ENCODE measurements around the gene CERS6. TPM values are rescaled to one million over a fixed set of nuclear protein-coding genes. Genes with fewer than 3 reads are reported as not detected.

The CERS6 gene
- total RNA-seq, 1 experiment from 2014 or later: 12.4 TPM

DNA sequence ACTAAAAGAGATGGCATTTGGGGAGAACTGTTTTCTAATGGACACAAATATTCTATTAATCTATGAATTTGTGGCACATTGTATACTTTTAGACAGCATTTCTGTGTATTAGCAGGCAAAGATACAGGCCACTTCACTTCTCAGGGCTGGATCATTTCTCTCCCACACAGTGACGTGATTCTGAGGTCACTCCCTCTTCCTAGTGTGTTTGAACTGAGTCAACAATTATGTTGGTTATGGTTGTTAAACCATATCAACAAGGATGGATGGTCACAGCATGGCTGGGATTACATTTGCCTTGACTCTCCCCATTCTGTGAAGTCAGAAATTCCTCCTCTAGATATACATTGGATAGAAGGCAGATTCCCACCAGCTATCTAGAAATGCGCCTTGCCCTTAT lies 358.0 kb downstream of the CERS6 start:
- no peaks in the 10 kb centered on the region for H3K27me3 ChIP-seq
- DNase-seq: no peak
- no peak overlapping the region for H3K4me3 ChIP-seq
- H3K36me3 ChIP-seq: no peaks in the 10 kb centered on the region
- H3K9me3 ChIP-seq: no peaks in the 10 kb centered on the region

DNA sequence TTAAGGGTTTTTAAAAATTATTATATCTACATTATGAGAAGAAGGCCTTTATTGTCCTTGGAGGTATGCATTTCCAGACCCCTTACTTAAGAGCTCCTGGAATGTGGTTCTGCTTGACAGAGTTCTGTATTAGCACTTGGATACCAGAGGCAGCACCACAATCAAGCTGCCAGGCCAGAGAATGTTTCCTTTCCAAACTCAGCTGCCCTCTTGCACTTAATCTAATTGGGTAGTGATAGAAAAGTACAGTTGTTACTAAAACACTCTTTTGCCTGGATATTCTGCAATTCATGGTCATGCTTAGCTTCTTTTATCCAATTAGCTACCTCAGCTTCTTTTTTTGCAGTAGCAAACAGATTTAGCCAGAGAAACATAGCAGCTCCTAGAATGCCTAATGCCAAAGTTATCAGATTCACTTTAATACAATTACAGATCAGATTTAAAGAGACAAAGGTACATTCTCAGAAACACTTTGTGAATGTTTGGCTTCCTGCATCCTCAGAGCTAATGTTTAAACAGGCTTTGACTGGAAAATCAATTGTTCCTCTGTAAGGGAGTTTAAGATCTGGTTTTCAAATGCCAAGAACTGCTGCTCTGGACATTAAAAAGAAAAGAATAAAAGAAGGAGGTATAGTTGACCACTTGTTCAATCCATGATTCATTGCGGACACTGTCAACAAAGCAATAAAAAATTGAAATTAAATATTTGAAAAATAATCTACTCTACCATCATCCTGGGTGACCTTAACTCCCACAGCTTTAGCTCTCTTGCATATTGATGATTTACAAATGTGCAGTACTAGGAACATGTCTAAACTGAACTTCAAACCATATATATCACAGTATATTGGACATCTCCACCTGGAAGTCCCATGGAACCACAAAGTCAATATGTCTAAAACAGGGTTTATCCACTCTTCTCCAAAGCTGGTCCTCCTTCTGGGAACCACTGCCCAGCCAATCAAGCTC lies 359.2 kb downstream of the CERS6 start:
- DNase-seq: no peak
- Histone ChIP-seq H3K9me3 (no peaks in the 10 kb centered on the region), H3K4me3 (no peak overlapping the region), H3K36me3 (no peaks in the 10 kb centered on the region), H3K27me3 (no peaks in the 10 kb centered on the region)

DNA sequence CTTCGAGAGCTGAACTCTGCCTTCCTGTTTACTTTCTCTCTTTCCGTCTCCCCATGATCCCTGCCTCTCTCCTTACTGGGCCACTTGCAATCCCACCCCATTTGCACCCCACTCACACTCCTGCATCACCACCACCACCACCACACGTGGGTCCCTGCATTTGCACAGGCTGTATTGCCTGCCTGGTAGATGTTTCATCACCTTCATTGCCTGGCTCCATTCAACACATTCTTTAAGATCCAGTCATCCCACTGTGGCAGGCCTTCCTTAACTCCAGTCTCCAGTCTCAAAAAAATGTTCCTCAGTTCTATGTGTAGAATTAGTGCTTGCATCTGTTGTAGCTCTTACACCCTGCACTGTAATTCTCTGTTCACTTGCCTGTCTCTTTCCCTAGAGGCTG lies 360.3 kb downstream of the CERS6 start:
- no peaks in the 10 kb centered on the region for H3K27me3 ChIP-seq
- no peaks in the 10 kb centered on the region for H3K9me3 ChIP-seq
- H3K36me3 ChIP-seq: no peaks in the 10 kb centered on the region
- peak; percentile 50 for DNase-seq
- H3K4me3 ChIP-seq: no peak overlapping the region

DNA sequence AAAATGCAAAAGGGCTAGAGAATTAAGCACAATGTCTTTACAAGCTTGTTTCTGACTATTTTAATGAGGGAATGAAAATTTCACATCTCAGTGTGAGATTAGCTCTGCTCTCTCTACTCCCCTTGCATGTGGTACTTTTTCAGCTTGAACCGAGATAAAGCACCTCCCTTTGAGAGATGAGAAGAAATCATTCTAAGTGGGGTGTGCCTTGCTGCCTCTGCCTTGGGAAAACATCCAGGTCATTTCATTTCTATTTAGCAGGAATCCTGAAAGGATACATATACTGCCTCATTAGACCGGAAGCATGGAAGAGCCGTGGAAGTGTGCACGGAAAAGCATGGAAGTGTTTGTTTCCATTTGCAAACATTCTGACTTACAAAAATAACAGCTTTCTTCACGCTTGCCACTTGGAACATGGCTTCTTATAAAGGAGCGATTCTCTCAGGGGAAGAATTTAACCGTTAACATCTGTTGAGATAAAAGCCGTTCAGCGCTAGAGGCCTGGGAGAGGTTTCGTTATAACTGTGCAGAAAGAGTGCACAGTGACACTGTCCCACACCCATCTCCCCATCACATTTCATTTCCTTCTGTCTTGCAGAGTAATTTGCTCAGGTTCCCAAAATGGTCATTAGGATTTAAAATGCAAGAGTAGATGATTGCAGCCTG lies 363.1 kb downstream of the CERS6 start:
- no peaks in the 10 kb centered on the region for H3K27me3 ChIP-seq
- DNase-seq: no peak
- no peaks in the 10 kb centered on the region for H3K9me3 ChIP-seq
- no peaks in the 10 kb centered on the region for H3K36me3 ChIP-seq
- H3K4me3 ChIP-seq: no peak overlapping the region

DNA sequence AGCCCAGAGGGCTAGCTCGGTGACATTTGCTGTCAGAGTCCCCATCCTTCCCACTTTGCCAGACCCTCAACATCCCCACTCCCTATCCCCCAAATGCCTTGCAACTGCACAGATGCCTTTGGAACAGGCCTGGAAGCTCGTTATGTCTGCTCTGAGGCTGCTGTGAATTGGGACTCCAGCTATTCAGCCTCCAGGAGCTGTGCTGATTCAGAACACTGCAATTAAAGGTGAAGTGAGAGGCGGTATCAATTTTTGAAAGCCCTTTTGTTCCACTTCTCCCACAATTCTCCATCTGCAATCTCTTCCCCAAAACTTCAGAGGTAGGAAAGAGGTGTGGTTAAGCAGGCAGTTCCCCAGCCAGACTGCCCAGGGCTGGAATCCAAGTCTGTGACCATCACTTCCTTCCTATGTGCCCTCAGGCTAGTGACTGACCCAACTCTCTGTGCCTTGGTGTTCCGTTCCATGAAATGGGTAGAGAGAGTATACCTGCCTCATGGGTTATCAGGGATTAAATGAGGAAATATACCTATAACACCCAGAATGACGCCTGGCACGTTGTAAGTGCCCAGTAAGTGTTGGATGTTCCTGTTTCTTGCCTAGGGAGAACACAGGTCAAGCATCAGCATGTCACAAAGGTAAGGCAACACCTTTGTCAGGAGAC lies 363.9 kb downstream of the CERS6 start:
- Histone ChIP-seq H3K36me3 (no peaks in the 10 kb centered on the region), H3K9me3 (no peaks in the 10 kb centered on the region), H3K4me3 (no peak overlapping the region), H3K27me3 (no peaks in the 10 kb centered on the region)
- DNase-seq: peak; percentile 5

DNA sequence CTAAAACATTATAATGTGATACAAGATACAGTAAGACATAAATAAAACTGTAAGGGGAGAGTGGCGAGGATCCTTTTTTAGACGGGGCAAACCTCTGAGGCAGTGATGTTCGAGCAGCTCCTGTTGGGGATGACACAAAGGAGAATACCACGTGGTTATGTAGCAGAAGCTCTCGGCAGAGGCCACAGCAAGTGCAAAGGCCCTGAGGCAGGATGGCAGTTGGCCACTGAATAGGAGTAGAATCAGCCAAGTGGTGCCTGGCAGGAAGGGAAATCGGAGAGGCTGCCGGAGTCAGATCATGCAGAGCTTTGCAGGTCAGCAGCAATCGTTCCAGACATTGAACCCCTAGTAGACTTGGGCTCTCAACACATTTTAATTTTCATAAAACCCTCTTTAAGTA lies 365.5 kb downstream of the CERS6 start:
- H3K9me3 ChIP-seq: no peaks in the 10 kb centered on the region
- no peak overlapping the region for H3K4me3 ChIP-seq
- no peak for DNase-seq
- no peaks in the 10 kb centered on the region for H3K36me3 ChIP-seq
- no peaks in the 10 kb centered on the region for H3K27me3 ChIP-seq

DNA sequence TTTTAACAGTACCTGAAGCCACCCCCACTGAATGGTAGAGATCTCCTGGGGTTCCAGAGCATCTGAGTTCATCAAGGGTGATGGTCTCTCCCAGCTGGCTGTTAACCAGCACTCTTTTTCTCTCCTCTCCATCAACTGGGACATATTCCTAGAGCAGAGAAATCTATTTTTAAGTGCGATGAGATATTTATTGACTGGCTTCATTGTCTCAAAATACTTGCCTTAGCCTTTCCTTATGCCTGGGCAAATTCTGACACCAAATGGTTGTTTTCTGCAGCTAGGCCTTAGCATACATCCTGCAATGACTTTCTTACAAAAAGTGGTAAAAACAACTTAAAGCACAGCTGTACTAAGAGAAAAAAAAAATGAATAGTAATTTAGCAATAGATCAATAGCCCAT lies 365.9 kb downstream of the CERS6 start:
- H3K9me3 ChIP-seq: no peaks in the 10 kb centered on the region
- H3K27me3 ChIP-seq: no peaks in the 10 kb centered on the region
- no peak for DNase-seq
- H3K36me3 ChIP-seq: no peaks in the 10 kb centered on the region
- no peak overlapping the region for H3K4me3 ChIP-seq

Other genes with a start within 250 kb of the CERS6 start
- gene STK39, start 208.7 kb upstream of the CERS6 start, total RNA-seq (2014; rRNA removed; shearing (Covaris generic); ENCODE audit: low replicate concordance): 28.1 and 34.2 TPM in 2 replicates

All from MG63 (cell line).